GM21423 (cell line): ENCODE results near the gene DRC3.

Experiments used
- ATAC-seq: cut with Tn5 transposase; IDR thresholded peaks from one replicate; pipeline ENCODE4 v1.9.1; 2021; ENCODE audit warnings: mild to moderate bottlenecking, moderate library complexity; ENCODE audit not compliant: unreplicated experiment

Gene DRC3

GRCh38 chr17:18041776-18042175 lies 69.1 kb downstream of the DRC3 start:
- no peak for ATAC-seq

GRCh38 chr17:18042983-18043382 lies 70.3 kb downstream of the DRC3 start:
- ATAC-seq: no peak

- ATAC-seq: no peak
Observed at GRCh38 chr17:18043491-18043890, 70.8 kb downstream of the DRC3 start.

- no peak for ATAC-seq
Observed at GRCh38 chr17:18044609-18045008, 71.9 kb downstream of the DRC3 start.

GRCh38 chr17:18045691-18046350 lies 73.2 kb downstream of the DRC3 start:
- no peak for ATAC-seq

- ATAC-seq: no peak
Observed at GRCh38 chr17:18055597-18055996, 82.9 kb downstream of the DRC3 start.

GRCh38 chr17:18056214-18056613 lies 83.6 kb downstream of the DRC3 start:
- ATAC-seq: no peak

GRCh38 chr17:18059283-18059682 lies 86.6 kb downstream of the DRC3 start:
- no peak for ATAC-seq

GRCh38 chr17:18064053-18064452 lies 91.4 kb downstream of the DRC3 start:
- no peak for ATAC-seq

GRCh38 chr17:18065546-18065945 lies 92.9 kb downstream of the DRC3 start:
- ATAC-seq: no peak
